Fibroblast of skin of scalp (primary cell): ENCODE data around the gene MAML3.
"Not testable (repeated sequence)": the region's sequence is repeated elsewhere in the genome, so short reads cannot be mapped to it uniquely, and the experiment has no call there.

Source experiments
- DNase-seq: peaks from one replicate; pipeline ENCODE4 v3.0.0-alpha.2; 2013

MAML3 gene

GRCh38 chr4:139957986-139958738 is 195.8 kb downstream of the MAML3 start:
- DNase-seq = no peak

GRCh38 chr4:139957065-139957464 is 196.9 kb downstream of the MAML3 start:
- DNase-seq = no peak

- no peak for DNase-seq
Observed at GRCh38 chr4:139956507-139957017, 197.4 kb downstream of the MAML3 start.

- DNase-seq = no peak
Observed at GRCh38 chr4:139955600-139955999, 198.4 kb downstream of the MAML3 start.

- no peak for DNase-seq
Observed at GRCh38 chr4:139954512-139954911, 199.5 kb downstream of the MAML3 start.

GRCh38 chr4:139951021-139951420 is 203.0 kb downstream of the MAML3 start:
- peak; percentile 89 for DNase-seq

- peak; percentile 93 for DNase-seq
Observed at GRCh38 chr4:139950568-139950967, 203.4 kb downstream of the MAML3 start.

GRCh38 chr4:139944916-139945315 is 209.1 kb downstream of the MAML3 start:
- DNase-seq = not testable (repeated sequence)

GRCh38 chr4:139943277-139943676 is 210.7 kb downstream of the MAML3 start:
- no peak for DNase-seq

GRCh38 chr4:139942241-139942640 is 211.7 kb downstream of the MAML3 start:
- no peak for DNase-seq

GRCh38 chr4:139940600-139940999 is 213.4 kb downstream of the MAML3 start:
- peak; percentile 48 for DNase-seq

GRCh38 chr4:139938414-139938813 is 215.6 kb downstream of the MAML3 start:
- DNase-seq = no peak

GRCh38 chr4:139935911-139936310 is 218.1 kb downstream of the MAML3 start:
- no peak for DNase-seq

- DNase-seq = no peak
Observed at GRCh38 chr4:139934708-139935195, 219.2 kb downstream of the MAML3 start.

- DNase-seq = peak; percentile 46
Observed at GRCh38 chr4:139934057-139934707, 219.8 kb downstream of the MAML3 start.

GRCh38 chr4:139933541-139933940 is 220.4 kb downstream of the MAML3 start:
- DNase-seq = no peak

- DNase-seq = no peak
Observed at GRCh38 chr4:139933104-139933503, 220.9 kb downstream of the MAML3 start.

- DNase-seq = no peak
Observed at GRCh38 chr4:139924782-139925181, 229.2 kb downstream of the MAML3 start.

- peak; percentile 62 for DNase-seq
Observed at GRCh38 chr4:139922406-139923024, 231.5 kb downstream of the MAML3 start.

- DNase-seq = no peak
Observed at GRCh38 chr4:139921429-139922184, 232.4 kb downstream of the MAML3 start.

GRCh38 chr4:139920486-139921002 is 233.4 kb downstream of the MAML3 start:
- DNase-seq = no peak

GRCh38 chr4:139919521-139919920 is 234.5 kb downstream of the MAML3 start:
- peak; percentile 77 for DNase-seq
